Measurements from ENCODE around the gene CDH13.

GRCh38 chr16:83606486-83607030 is 979.8 kb downstream of the CDH13 start:
- TF ChIP-seq CTCF (IDR thresholded peaks at IDR 0.05; ENCODE audit: low read depth, low read length, poor library complexity, severe bottlenecking) (no peak), EZH2phosphoT487 (IDR thresholded peaks at IDR 0.05; ENCODE audit: borderline replicate concordance, low read length) (no peak)

Measured in DOHH2 (cell line).